Stomach (tissue), 9 donors: ENCODE data around the gene MORF4L2. TPM values are rescaled to one million over a fixed set of nuclear protein-coding genes. Genes with fewer than 3 reads are reported as not detected.
A peak's percentile ranks its signal among the peaks of the same experiment; 100 is the strongest.

ENCODE experiments used
- DNase-seq, 2 donors: peaks; one replicate each; pipeline versions ENCODE4 v3.0.0 to v3.0.0-alpha.2; 2013 to 2019
- H3K27ac ChIP-seq, 5 donors: fragments of 200-600 bp in 4 of 5; sonication (generic) in 4 of 5; one replicate each; pipeline ENCODE4 v1.5.1; 2013 to 2019; ENCODE audit warnings: mild to moderate bottlenecking in 1 of 5, moderate library complexity in 1 of 5
- H3K27me3 ChIP-seq, 3 donors: fragments of 200-600 bp; sonication (generic); one replicate each; pipeline ENCODE4 v1.5.1; 2017 to 2019; ENCODE audit warnings: mixed run types in 1 of 3
- H3K36me3 ChIP-seq, 4 donors: fragments of 200-600 bp; sonication (generic); 1 replicate in 3 of 4; 2 replicates in 1 of 4; pipeline ENCODE4 v1.5.1; 2016 to 2019
- H3K4me1 ChIP-seq, 4 donors: fragments of 200-600 bp; sonication (generic); one replicate each; pipeline ENCODE4 v1.5.1; 2016 to 2019
- H3K4me3 ChIP-seq, 4 donors: fragments of 200-600 bp; sonication (generic) in 3 of 4; one replicate each; pipeline ENCODE4 v1.5.1; 2016 to 2019; ENCODE audit warnings: mild to moderate bottlenecking in 1 of 4
- H3K9me3 ChIP-seq, 4 donors: fragments of 200-600 bp; sonication (generic); one replicate each; pipeline ENCODE4 v1.5.1; 2016 to 2019
- EP300 ChIP-seq: sonication (generic); formaldehyde crosslinking; IDR thresholded peaks from one replicate; pipeline ENCODE4 v1.6.1; 2017; ENCODE audit warnings: antibody characterized with exemption
- POLR2A ChIP-seq, 4 donors: fragments of 450-650 bp; IDR thresholded peaks; one replicate each; pipeline ENCODE4 v1.6.1; 2016; ENCODE audit warnings: antibody characterized with exemption in 4 of 4, control low read depth in 2 of 4, mild to moderate bottlenecking in 1 of 4, moderate library complexity in 1 of 4
- POLR2AphosphoS5 ChIP-seq, 3 donors: sonication (generic); formaldehyde crosslinking; IDR thresholded peaks; one replicate each; pipeline ENCODE4 v1.6.1; 2016; ENCODE audit warnings: antibody characterized with exemption in 3 of 3
- WGBS, 5 donors: extraction: QIAGEN DNeasy Blood & Tissue Kit in 3 of 5; methylation state at CpG; one replicate each; pipeline versions ENCODE4 v1.1.5 to v1.1.7; 2013 to 2018; 5-methylcytosine and 5-hydroxymethylcytosine counted together
- intact Hi-C: fragments of 100-400 bp; cut with DNase I; formaldehyde crosslinking; loops from one replicate; pipeline ENCODE4 v1.15.1; 2023; ENCODE audit warnings: low total_unique reads
- polyA plus RNA-seq, 3 donors: library from polyadenylated mRNA; stranded (reverse); fragments of 200-250 nt; gene quantifications; one replicate each; pipeline ENCODE4 v1.2.3, GENCODE V29; 2013
- total RNA-seq, 5 donors: library from RNA; depleted of rRNA; stranded (reverse); fragments of >200 nt; gene quantifications; one replicate each; pipeline versions ENCODE4 v1.1.0 to v1.2.3, GENCODE V29; 2014 to 2016
- TF ChIP-seq, protein P1 (sequence below), 7 experiments: fragments of 450-650 bp in 4 of 7; fragments of 200-600 bp in 3 of 7; sonication (generic) in 3 of 7; IDR thresholded peaks; one replicate each; pipeline ENCODE4 v1.5.1; 2016 to 2019; ENCODE audit warnings: antibody characterized with exemption in 7 of 7, control low read depth in 2 of 7, mild to moderate bottlenecking in 1 of 7
- donor health status: healthy with polysubstance abuse.
- donor health status: Bipolar disorder and iron deficiency.
- donor health status: healthy.

The MORF4L2 gene
- total and polyA plus RNA-seq, 8 donors: 104 to 441 (median 249) TPM

DNA sequence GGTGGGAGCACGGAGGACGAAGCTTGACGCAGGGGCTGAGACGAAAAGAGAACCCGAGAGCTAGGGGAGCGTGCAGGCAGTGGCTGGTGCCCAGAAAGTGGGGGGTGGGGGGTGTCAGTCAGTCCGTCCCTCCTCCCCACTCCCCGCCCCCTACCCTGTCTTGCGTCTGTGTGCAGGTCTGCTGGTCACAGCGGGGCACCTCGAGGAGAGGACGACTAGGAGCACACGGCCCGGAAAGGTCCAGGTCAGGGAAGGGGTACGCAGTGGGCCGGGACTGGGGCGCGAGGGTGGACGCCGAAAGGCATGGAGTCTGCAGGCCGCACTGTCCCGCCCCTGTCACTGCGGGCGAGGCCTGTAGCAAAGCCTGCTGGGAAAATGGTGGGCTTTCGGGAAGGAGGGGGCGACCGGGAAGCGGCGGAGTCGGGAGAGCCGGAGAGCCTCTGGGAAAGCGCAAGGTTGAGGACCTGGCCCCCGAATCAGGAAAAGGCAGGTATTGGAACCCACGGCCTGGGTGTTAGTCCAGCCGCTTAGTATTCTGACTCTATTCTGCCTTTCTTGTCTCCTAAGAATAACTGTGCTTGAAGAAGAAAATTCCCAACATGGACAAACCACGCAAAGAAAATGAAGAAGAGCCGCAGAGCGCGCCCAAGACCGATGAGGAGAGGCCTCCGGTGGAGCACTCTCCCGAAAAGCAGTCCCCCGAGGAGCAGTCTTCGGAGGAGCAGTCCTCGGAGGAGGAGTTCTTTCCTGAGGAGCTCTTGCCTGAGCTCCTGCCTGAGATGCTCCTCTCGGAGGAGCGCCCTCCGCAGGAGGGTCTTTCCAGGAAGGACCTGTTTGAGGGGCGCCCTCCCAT, 57.0 kb downstream of the MORF4L2 start:
- DNase-seq: peak; percentile 40 to 91
- WGBS, 5 donors: 0 to 28% (median 5%) methylated on average over 7 to 49 of the region's 49 CpGs
- peak in 2 of 3 donors; percentile 32 to 49 for TF ChIP-seq POLR2AphosphoS5 (IDR thresholded peaks at IDR 0.05)
- no peak for TF ChIP-seq EP300
- TF ChIP-seq, protein P1, sequence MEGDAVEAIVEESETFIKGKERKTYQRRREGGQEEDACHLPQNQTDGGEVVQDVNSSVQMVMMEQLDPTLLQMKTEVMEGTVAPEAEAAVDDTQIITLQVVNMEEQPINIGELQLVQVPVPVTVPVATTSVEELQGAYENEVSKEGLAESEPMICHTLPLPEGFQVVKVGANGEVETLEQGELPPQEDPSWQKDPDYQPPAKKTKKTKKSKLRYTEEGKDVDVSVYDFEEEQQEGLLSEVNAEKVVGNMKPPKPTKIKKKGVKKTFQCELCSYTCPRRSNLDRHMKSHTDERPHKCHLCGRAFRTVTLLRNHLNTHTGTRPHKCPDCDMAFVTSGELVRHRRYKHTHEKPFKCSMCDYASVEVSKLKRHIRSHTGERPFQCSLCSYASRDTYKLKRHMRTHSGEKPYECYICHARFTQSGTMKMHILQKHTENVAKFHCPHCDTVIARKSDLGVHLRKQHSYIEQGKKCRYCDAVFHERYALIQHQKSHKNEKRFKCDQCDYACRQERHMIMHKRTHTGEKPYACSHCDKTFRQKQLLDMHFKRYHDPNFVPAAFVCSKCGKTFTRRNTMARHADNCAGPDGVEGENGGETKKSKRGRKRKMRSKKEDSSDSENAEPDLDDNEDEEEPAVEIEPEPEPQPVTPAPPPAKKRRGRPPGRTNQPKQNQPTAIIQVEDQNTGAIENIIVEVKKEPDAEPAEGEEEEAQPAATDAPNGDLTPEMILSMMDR (IDR thresholded peaks at IDR 0.05): peak in 1 of 7 experiments; percentile 20
- intact Hi-C loops: no loop called here
- H3K9me3 ChIP-seq: no peaks in the 10 kb centered on the region
- H3K36me3 ChIP-seq: no peaks in the 10 kb centered on the region
- peaks cover 0 to 31% (median 9%) of the 10 kb centered on the region in 4 donors for H3K4me1 ChIP-seq
- peaks cover 0 to 5% (median 0%) of the 10 kb centered on the region in 3 donors for H3K27me3 ChIP-seq
- peak overlapping the region; percentile 59 to 71 (median 66) for H3K4me3 ChIP-seq
- peak overlapping the region; percentile 76 to 93 (median 90) for H3K27ac ChIP-seq

DNA sequence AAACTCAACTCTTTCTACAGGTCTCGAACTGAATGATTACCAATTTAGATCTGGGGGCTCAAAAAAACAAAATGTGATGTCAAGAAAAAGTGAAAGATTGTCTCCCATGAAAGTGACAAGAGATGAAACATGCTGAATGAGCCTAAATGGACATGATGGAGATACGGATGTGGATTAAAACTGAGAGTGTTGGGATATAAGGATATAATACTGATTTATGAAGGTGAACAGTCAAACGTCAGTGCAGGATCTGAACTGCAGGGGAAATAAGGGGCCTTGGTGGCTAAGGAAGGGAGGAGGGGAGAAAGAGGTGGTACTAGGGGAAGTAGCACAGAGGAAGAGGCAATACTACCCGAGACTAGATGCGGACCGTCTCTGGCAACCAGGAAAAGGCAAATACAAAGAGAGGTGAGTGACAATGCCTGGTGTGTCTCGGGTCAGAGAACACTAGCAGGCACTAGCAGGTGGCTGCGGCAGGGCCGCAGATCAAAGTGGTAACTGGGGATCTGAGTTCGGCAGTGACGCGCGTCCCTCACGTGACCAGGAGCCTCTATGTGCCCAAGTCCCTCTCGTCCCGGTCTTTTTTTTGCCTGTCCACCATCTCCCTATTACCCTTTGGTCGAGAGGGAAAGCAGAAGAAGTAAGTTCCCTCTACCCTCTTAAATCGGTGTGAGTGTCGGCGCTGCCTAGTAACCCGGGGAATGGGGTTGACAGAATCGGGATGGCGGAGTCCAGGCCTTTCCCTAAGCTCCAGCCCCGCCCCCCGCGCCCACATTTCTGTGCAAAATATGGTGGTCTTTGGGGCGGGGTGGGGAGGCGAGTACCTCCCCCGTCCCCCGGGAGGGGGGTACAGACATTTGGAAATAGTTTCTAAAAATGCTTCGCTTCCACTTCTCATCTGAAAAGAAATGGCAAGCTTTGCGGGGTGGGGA, 57.8 kb downstream of the MORF4L2 start, which contains the start of gene TCEAL1:
TSS of gene TCEAL1 (plus strand) at position 590 of the 932 bp plus-strand sequence. CDS start 942 bp downstream, outside the sequence.
- peaks cover 0 to 31% (median 9%) of the 10 kb centered on the region in 4 donors for H3K4me1 ChIP-seq
- peak within 1 kb of the TSS; percentile 59 to 71 (median 66) for H3K4me3 ChIP-seq
- TF ChIP-seq, protein P1 (IDR thresholded peaks at IDR 0.05): no peak
- TF ChIP-seq EP300: no peak
- TF ChIP-seq POLR2AphosphoS5 (IDR thresholded peaks at IDR 0.05): peak in 1 of 3 donors; percentile 39
- no peak for TF ChIP-seq POLR2A (IDR thresholded peaks at IDR 0.05)
- peaks cover 0 to 5% (median 0%) of the 10 kb centered on the region in 3 donors for H3K27me3 ChIP-seq
- WGBS, 5 donors: 1 to 33% (median 8%) methylated on average over 29 to 32 of the region's 32 CpGs
- intact Hi-C loops: no loop called here
- peak; percentile 58 to 83 for DNase-seq
- no peaks in the 10 kb centered on the region for H3K36me3 ChIP-seq
- no peaks in the 10 kb centered on the region for H3K9me3 ChIP-seq
- peak within 1 kb of the TSS; percentile 76 to 93 (median 90) for H3K27ac ChIP-seq

DNA sequence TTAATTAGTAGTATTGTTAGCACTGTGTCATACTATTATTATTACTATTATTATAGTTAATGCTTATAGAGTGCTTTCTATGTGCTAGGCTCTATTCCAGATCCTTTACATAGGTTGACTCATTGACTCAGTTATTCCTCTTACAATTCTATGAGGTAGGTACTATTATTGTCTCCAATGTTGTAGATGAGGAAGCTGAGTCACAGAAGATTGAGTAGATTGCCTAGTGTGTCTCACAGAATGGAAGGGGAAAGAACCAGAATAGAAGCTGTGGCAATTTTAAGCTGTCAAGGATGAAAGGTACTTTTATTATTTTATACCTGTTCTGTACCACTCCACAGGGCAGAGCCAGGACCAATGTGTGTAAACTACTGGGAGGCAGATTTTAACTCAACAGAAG, 59.6 kb downstream of the MORF4L2 start:
- Histone ChIP-seq H3K27me3 (peaks cover 0 to 5% (median 0%) of the 10 kb centered on the region in 3 donors), H3K4me3 (no peak overlapping the region), H3K27ac (peak overlapping the region in 1 of 5 donors; percentile 93), H3K36me3 (no peaks in the 10 kb centered on the region), H3K9me3 (no peaks in the 10 kb centered on the region), H3K4me1 (peaks cover 0 to 31% (median 9%) of the 10 kb centered on the region in 4 donors)
- DNase-seq: no peak
- intact Hi-C loops: no loop called here
- no peak for TF ChIP-seq EP300
- TF ChIP-seq, protein P1 (IDR thresholded peaks at IDR 0.05): no peak
- no peak for TF ChIP-seq POLR2A (IDR thresholded peaks at IDR 0.05)

Other genes starting within 250 kb of the MORF4L2 start
- gene RAB40A, start 167.2 kb downstream of the MORF4L2 start, total RNA-seq: under 1 TPM in 2 of 5 donors, not detected in 3; 0.58 to 0.73 TPM
- under 1 TPM; 0.19 to 0.98 (median 0.61) TPM for gene RAB40A, start 167.2 kb downstream of the MORF4L2 start, polyA plus RNA-seq
- gene TCEAL4, start 101.2 kb downstream of the MORF4L2 start, total RNA-seq: 100 to 1,000 TPM in 2 of 5 donors, 10 to 100 TPM in 2, 1 to 10 TPM in 1; 5.8 to 247 (median 59.8) TPM
- 100 to 1,000 TPM; 174 to 247 (median 186) TPM for gene TCEAL4, start 101.2 kb downstream of the MORF4L2 start, polyA plus RNA-seq
- 10 to 100 TPM; 16.3 to 33.6 (median 22.8) TPM for gene TCEAL3, start 78.7 kb downstream of the MORF4L2 start, total RNA-seq
- gene TCEAL3, start 78.7 kb downstream of the MORF4L2 start, polyA plus RNA-seq: 10 to 100 TPM; 42.2 to 57.3 (median 56.3) TPM
- gene TCEAL1, start 57.7 kb downstream of the MORF4L2 start, total RNA-seq: 100 to 1,000 TPM in 1 of 5 donors, 10 to 100 TPM in 3, 1 to 10 TPM in 1; 2.9 to 183 (median 43.9) TPM
- 10 to 100 TPM; 40.5 to 44.6 (median 43.1) TPM for gene TCEAL1, start 57.7 kb downstream of the MORF4L2 start, polyA plus RNA-seq
- gene TMEM31, start 24.2 kb upstream of the MORF4L2 start, total RNA-seq: not detected
- not detected for gene TMEM31, start 24.2 kb upstream of the MORF4L2 start, polyA plus RNA-seq
- 10 to 100 TPM in 3 of 5 donors, 1 to 10 TPM in 2; 2.2 to 36.9 (median 10.3) TPM for gene PLP1, start 90.1 kb upstream of the MORF4L2 start, total RNA-seq
- 1 to 10 TPM; 2.2 to 6.5 (median 6.0) TPM for gene PLP1, start 90.1 kb upstream of the MORF4L2 start, polyA plus RNA-seq
- gene RAB9B, start 145.6 kb upstream of the MORF4L2 start, total RNA-seq: 10 to 100 TPM in 1 of 5 donors, 1 to 10 TPM in 3, not detected in 1; 1.2 to 11.0 (median 4.0) TPM
- gene RAB9B, start 145.6 kb upstream of the MORF4L2 start, polyA plus RNA-seq: 1 to 10 TPM in 2 of 3 donors, under 1 TPM in 1; 0.76 to 2.3 (median 1.4) TPM